ENCODE measurements around the gene CTSZ. TPM values are rescaled to one million over a fixed set of nuclear protein-coding genes. Genes with fewer than 3 reads are reported as not detected.

CTSZ gene
- total and polyA plus RNA-seq, 2 of the 8 experiments (the other 6 are each of a cell fraction or from before 2014, with no cell fraction given) = 32.8 to 34.0 TPM

DNA sequence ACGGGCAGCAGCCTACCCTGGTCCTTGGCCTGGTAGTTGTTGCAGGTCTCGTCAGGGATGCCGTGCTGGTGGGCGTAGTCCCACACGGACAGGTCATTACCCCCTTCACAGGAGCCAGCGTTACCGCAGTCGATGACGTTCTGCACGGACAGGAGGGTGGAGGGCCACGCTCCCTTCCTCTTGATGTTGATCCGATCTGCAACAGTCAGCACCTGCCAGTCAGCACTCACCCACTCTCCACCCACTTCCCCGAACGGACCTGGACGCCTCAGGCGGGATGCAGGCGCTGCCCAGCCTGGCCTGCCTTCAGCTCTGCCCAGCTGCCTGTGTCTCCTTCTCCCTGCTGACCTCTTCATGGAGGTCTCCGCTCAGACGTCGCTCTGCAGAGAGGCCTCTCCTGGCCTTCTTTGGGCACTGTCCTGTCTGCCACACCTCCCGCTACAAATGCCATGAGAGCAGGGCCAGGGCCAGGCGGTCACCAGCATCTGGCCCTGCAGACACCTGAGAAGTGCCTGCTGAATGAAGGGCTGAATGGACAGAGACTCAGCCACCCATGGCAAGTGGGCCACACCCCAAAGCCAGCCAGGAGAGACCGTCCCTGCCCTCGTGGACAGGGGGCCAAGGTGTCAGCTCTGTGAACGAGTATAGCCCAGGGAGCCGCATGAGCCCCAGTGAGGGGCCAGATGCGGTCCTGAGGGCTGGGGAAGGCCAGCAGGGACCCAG lies 5.4 kb downstream of the CTSZ start (continued):
- no peak for TF ChIP-seq SAP30 (IDR thresholded peaks at IDR 0.05; ENCODE audit: insufficient read depth, insufficient replicate concordance, low read length)
- TF ChIP-seq ATF3 (IDR thresholded peaks at IDR 0.05; ENCODE audit: insufficient read depth, low read depth, low read length) = no peak
- TF ChIP-seq POLR2AphosphoS5 (IDR thresholded peaks at IDR 0.05; ENCODE audit: low read depth, low read length) = no peak
- no peak for TF ChIP-seq YY1 (IDR thresholded peaks at IDR 0.05; ENCODE audit: low read depth, low read length)
- no peak for TF ChIP-seq BRCA1 (IDR thresholded peaks at IDR 0.05; ENCODE audit: low read depth, low read length)
- TF ChIP-seq FOSL1 (IDR thresholded peaks at IDR 0.05; ENCODE audit: insufficient read depth, low read depth, low read length) = no peak

All from H1 (cell line).